Fibroblast of villous mesenchyme (primary cell): ENCODE results near the gene SPAG17. TPM values are rescaled to one million over a fixed set of nuclear protein-coding genes. Genes with fewer than 3 reads are reported as not detected.

Experiments used
- DNase-seq: peaks from one replicate; pipeline ENCODE4 v3.0.0-alpha.2; 2010; ENCODE audit warnings: low read depth
- H3K4me3 ChIP-seq: 2 replicates; pipeline ENCODE4 v1.5.1; 2011; ENCODE audit warnings: low read depth, mild to moderate bottlenecking, low read length
- CTCF ChIP-seq: IDR thresholded peaks from 2 replicates; pipeline ENCODE4 v1.5.1; 2012; ENCODE audit warnings: low read depth, mild to moderate bottlenecking, low read length; ENCODE audit not compliant: insufficient read depth
- total RNA-seq: library from RNA; depleted of rRNA; stranded (reverse); fragments of >200 nt; gene quantifications from 2 replicates; pipeline ENCODE4 v1.2.3, GENCODE V29; 2012

SPAG17 gene
- total RNA-seq, 1 donor: not detected

GRCh38 chr1:118077331-118078045, 107.5 kb downstream of the SPAG17 start:
- peak; percentile 32 for DNase-seq
- no peak overlapping the region for H3K4me3 ChIP-seq
- peak; percentile 51 for TF ChIP-seq CTCF

GRCh38 chr1:118075116-118075515, 109.9 kb downstream of the SPAG17 start:
- no peak for DNase-seq
- H3K4me3 ChIP-seq: no peak overlapping the region
- no peak for TF ChIP-seq CTCF

- H3K4me3 ChIP-seq: no peak overlapping the region
- TF ChIP-seq CTCF: no peak
- no peak for DNase-seq
Observed at GRCh38 chr1:118073648-118074435, 111.2 kb downstream of the SPAG17 start.

- DNase-seq: no peak
- H3K4me3 ChIP-seq: no peak overlapping the region
- no peak for TF ChIP-seq CTCF
Observed at GRCh38 chr1:118049981-118050380, 135.0 kb downstream of the SPAG17 start.

GRCh38 chr1:118047650-118048224, 137.3 kb downstream of the SPAG17 start:
- no peak overlapping the region for H3K4me3 ChIP-seq
- no peak for DNase-seq
- TF ChIP-seq CTCF: no peak

GRCh38 chr1:118047006-118047649, 137.9 kb downstream of the SPAG17 start:
- H3K4me3 ChIP-seq: no peak overlapping the region
- DNase-seq: no peak
- TF ChIP-seq CTCF: no peak
